Measurements from ENCODE around the gene CFAP61.

DNA sequence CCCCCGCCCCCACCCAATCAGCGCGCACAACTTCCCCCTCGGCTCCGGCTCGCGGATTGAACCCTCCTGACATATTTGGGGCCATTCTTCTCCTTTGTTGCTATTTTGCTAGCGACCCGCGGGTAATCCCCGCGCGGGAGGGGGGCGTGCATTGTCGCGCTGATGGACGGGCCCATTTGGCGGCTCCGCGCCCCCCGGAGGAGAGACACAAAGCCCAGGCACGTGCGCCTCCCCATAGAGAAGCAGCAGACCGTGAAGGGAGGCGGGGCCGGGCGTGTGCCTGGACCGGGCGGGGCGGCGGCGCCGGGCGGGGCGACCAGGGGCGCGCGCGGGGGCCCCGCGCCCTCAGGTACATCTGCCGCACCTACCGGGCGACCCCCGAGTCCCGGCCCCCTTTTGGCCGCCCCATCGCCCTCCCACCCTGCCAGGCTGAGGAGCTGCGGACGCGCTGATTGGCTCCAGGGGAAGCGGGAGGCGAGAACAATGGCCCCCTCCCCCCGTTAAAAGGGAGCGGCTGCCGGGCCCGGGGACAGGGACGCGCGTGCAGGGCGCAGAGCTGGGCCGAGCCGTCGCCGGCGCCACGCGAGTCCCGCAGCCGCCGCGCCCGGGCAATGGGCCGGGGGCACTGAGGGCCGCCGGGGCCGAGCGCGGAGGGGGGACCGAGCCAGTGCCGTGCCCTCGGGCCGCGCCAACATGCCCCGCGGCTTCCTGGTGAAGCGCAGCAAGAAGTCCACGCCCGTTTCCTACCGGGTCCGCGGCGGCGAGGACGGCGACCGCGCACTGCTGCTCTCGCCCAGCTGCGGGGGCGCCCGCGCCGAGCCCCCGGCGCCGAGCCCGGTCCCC, 315.5 kb downstream of the CFAP61 start, which contains the start of gene INSM1:
- TF ChIP-seq GATA2 (IDR thresholded peaks at IDR 0.05; ENCODE audit: low read depth, low read length) (no peak), GATA3 (IDR thresholded peaks at IDR 0.05; ENCODE audit: low read depth, low read length) (no peak)

Data from SH-SY5Y (cell line).